HG03342 (cell line): ENCODE results near the gene PDIA3.
"Not testable (repeated sequence)": the region's sequence is repeated elsewhere in the genome, so short reads cannot be mapped to it uniquely, and the experiment has no call there.

Source experiments
- ATAC-seq: cut with Tn5 transposase; IDR thresholded peaks from one replicate; pipeline ENCODE4 v1.9.1; 2021; ENCODE audit warnings: mild to moderate bottlenecking, moderate library complexity; ENCODE audit not compliant: unreplicated experiment

The PDIA3 gene

DNA sequence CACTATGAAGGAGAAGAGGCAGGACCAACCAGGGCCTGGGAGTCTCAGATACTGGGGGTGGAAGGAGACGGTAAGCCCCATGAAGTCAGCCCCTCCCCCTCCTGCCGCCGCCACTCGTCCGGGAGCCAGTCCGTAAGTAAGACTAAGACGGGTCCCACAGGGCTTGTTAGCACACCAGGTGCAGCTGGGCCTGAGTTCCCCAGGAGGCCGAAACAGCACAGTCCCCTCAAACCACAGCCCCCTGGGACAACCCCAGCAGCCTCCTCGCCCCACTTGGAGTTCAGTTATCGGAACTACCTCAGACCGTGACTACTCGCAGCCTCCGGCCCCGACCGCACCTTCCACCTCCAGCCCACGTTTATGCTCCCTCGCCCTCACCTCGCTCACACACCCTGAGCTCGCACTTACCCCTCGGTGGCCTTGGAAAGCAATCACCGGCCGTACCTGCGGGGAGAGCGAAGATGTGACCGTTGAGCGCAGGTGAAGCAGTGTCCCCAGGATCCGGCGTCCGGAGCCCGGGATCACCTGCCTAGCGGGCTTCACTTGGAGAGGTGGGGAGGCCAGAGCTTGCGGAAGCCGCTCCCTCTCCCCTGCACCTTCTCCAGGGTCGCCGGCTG lies 30.0 kb downstream of the PDIA3 start:
- ATAC-seq = peak; percentile 63

GRCh38 chr15:43776718-43777266 lies 30.6 kb downstream of the PDIA3 start, which contains the start of gene ELL3:
Gene ELL3, minus strand, starts transcription at chr15:43776966. Its CDS starts 65 bp downstream, at chr15:43776901.
- ATAC-seq = peak; percentile 23

DNA sequence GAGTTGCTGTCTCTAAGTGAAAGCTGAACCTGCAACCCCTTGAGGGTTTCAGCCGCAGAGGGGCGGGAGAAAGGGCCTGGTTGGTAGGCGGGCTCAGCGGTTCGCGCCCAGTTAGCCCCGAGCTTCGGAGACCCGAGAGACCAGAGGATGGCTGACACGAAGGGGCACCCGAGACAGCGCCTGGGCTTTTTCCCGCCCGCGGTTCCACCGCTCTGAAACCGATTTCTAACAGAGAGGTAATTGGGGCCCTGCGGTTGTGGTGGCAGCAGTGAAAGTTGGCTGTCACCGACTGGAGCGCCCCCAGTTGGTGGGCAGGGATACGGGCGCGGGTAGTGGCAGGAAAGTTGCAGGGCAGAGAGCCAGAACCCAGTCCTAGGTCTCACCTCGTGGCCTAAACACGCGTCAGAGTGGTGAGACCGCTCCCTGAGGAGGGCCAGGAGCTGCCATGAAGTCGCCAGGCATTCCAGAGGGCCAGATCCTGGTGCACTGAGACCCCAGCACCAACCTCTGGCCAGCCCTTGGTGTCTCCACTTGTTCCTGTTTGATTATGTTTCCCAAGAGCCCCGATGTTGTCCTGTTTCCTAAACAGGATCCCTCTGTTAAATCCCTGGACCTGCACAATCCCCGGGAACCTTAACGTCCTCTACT lies 31.2 kb downstream of the PDIA3 start:
- ATAC-seq = peak; percentile 42

- ATAC-seq = no peak
Observed at GRCh38 chr15:43779016-43779415, 32.8 kb downstream of the PDIA3 start.

DNA sequence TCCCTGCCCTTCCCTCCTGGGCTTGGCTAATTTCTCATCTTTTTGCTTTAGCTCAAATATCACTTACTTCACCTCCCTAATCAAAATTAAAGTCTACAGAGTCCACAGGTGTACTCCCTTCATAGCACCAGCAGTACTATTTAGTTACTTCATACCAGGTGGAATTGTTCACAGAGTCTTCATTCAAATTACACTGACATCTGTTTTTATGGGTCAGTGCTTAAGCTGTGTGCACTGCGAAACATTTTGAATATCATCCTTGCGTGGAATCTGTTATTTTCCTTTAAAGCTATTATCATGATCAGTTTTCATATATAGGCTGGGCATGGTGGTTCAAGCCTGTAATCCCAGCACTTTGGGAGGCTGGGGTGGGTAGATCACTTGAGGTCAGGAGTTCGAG lies 43.2 kb downstream of the PDIA3 start:
- no peak for ATAC-seq

GRCh38 chr15:43791993-43792760 lies 45.9 kb downstream of the PDIA3 start, which contains the start of gene SERF2:
Gene SERF2, plus strand, starts transcription at chr15:43792320. Its CDS starts 57 bp downstream, at chr15:43792377.
- ATAC-seq = peak; percentile 81

- ATAC-seq = no peak
Observed at GRCh38 chr15:43792761-43793476, 46.7 kb downstream of the PDIA3 start.

- ATAC-seq = no peak
Observed at GRCh38 chr15:43793647-43794046, 47.4 kb downstream of the PDIA3 start.

- ATAC-seq = no peak
Observed at GRCh38 chr15:43794269-43795037, 48.2 kb downstream of the PDIA3 start.

DNA sequence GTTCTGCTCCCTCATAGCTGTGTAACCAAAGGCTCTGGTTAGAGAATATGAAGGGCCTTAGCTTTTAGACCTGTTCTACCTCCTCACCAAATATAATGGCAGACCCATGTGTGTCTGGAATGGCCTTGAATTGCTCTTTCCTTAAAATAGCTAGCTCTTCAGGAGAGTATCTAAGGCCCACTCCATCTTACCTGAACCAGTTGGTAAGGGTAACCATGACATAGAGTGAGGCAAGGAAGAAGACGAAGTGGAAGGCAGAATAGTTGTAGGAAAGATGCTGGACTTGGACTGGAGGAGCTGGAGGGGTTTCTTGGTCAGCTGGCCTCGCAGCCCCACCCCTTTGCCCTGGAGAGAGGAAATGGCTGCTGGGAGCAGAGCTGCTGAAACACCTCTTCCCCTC lies 49.0 kb downstream of the PDIA3 start:
- ATAC-seq = no peak

GRCh38 chr15:43795997-43796396 lies 49.8 kb downstream of the PDIA3 start:
- no peak for ATAC-seq

GRCh38 chr15:43796566-43796965 lies 50.3 kb downstream of the PDIA3 start:
- ATAC-seq = no peak

DNA sequence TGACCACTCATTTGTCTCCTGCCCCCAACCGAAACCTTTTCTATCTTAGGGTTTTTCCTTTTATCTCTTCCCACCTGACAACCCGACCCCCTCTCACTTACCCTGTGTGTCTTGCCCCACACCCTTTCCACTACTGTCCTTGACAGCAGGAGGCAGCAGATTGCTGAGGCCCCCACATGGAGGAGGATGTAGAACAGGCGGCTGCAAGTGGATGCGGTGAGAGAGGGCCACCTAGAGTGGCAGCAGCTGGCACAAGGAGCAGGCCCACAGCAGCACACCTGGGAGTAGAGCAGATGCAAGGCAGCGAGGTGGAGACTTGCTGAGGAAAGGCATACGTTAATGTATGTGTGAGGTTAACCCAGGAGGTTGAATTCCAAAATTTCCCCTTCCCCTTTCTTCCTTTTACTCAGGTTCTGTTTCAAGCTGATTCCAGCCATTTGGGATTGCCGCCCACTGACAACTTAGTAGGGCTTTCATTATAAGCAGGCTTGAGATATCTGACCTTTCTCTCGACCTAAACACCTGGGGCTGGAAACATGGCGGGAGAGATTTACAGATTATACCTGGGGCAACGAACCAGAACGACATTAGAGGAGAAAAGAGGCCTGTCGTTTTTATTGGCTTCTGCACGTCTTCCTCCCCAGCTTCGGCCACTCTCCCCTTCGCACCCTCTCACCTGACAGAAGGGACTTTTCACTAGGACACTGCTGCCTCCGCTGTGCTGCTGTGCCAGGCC lies 53.1 kb downstream of the PDIA3 start:
- ATAC-seq = no peak

DNA sequence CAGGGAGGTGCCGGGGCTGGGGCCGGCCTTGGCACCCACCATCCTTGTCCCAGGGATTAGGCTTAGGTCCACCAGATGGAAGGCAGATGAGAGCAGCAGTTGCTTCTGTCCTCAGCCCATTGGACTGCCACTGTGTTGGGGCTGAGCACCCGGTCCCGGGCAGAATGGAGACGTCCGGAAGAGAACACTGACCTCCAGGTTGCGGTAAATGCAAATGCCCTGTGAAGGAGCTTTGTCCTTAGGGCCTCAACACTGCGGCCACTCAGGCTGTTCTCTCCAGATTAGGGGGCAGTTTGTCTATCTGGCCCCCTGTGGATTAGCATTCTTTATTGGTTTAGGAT lies 53.7 kb downstream of the PDIA3 start, which contains the start of gene SERINC4:
Gene SERINC4 (minus strand): TSS at position 276 of the 341 bp plus-strand sequence. CDS start 234 bp downstream, at position 42.
- ATAC-seq = no peak

DNA sequence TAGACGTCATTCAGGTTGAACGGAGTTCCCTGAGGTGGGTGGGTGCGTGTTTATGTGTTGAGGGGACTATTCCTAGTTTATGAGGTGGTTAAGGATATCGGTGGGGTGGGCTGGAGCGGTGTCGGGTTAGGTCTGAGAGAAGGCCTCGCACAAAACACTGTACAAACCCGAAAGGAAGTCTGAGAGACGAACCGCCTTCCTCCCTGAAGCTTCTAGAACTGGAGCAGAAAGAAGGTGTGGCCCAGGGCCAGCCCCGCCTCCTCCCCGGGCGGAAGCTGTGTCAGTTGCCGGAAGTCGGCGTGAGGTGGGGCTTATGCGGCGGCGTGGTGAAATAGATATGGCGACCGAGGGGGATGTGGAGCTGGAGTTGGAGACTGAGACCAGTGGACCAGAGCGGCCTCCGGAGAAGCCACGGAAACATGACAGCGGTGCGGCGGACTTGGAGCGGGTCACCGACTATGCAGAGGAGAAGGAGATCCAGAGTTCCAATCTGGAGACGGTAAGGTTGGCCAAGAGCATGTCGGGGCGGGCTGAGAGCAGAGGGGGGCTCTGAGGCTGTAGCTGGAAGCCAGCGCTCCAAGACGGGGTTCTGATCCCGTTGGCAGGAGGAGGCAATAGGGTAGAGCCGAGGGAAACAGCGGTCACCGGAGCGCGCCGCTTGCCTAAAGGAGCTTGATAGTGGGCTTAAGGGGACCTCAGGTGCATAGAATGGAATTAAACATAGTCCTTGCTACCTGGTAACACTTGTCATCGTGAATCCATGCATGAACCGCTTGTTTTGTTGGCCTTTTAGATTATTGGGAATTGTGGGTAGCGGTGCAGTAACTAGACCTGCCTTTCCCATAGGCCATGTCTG lies 54.3 kb downstream of the PDIA3 start, which contains the start of gene HYPK:
Gene HYPK (plus strand): TSS at position 314 of the 856 bp plus-strand sequence. CDS start 24 bp downstream, at position 338.
- peak; percentile 86 for ATAC-seq

GRCh38 chr15:43802676-43803075 lies 56.4 kb downstream of the PDIA3 start:
- not testable (repeated sequence) for ATAC-seq

DNA sequence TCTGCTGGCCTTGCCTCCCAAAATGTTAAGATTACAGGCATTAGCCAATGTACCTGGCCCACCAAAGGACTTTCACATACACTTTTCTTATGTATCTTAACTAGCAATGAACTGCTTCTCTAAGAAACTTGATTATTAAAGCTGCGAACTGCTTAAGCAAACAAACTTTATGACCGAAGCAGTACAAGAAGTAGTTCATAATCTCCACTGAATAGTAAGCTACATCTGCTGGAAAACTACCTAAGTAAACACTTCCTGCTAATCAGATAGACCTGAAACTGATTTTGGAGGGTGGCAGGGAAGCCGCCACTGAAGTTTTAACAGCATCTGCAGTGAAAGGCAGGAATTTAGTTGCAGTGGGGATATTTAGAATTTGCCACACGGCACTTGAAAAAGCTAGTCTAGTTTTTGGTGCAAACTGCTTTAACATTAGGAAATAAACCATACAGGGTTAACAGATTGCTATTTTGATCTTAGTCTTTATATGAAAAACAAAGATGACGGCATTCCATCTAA lies 62.3 kb downstream of the PDIA3 start:
- ATAC-seq = no peak
